BJ (cell line): ENCODE measurements around the gene SLC24A4. TPM values are rescaled to one million over a fixed set of nuclear protein-coding genes. Genes with fewer than 3 reads are reported as not detected.

Source experiments
- CTCF ChIA-PET: fragments of 350-600 bp; formaldehyde crosslinking; extraction: SDS; loops from one replicate; lab custom pipeline; 2021; ENCODE audit warnings: antibody characterized with exemption, inconsistent platforms; lab: Yijun Ruan, JAX
- POLR2A ChIA-PET: fragments of 300-600 bp; sonication (Branson Sonifier 250); formaldehyde crosslinking; extraction: SDS; loops from one replicate; lab custom pipeline; 2021; ENCODE audit warnings: antibody characterized with exemption; lab: Charles Lee
- DNase-seq: peaks from one replicate; pipeline ENCODE4 v3.0.0-alpha.2; 2011; ENCODE audit warnings: low read depth
- H3K27me3 ChIP-seq: 2 replicates; pipeline ENCODE4 v1.6.0; 2011; ENCODE audit warnings: low read length; ENCODE audit not compliant: control insufficient read depth, insufficient read depth
- H3K36me3 ChIP-seq: 2 replicates; pipeline ENCODE4 v1.5.1; 2011; ENCODE audit warnings: low read length; ENCODE audit not compliant: control insufficient read depth, insufficient read depth
- H3K4me3 ChIP-seq: 2 replicates; pipeline ENCODE4 v1.5.1; 2011; ENCODE audit warnings: low read depth, mild to moderate bottlenecking, control low read depth, low read length
- polyA plus RNA-seq: library from polyadenylated mRNA; depleted of rRNA; stranded (reverse); fragments of >200 nt; gene quantifications from 2 replicates; pipeline ENCODE4 v1.2.3, GENCODE V29; 2011
- TF ChIP-seq, protein P1 (sequence below): IDR thresholded peaks from 2 replicates; pipeline ENCODE4 v1.5.1; 2011; ENCODE audit warnings: low read depth, mild to moderate bottlenecking, control low read depth, inconsistent platforms, low read length, moderate library complexity; ENCODE audit not compliant: insufficient read depth

Gene SLC24A4
- polyA plus RNA-seq, 1 experiment, result not detected

DNA sequence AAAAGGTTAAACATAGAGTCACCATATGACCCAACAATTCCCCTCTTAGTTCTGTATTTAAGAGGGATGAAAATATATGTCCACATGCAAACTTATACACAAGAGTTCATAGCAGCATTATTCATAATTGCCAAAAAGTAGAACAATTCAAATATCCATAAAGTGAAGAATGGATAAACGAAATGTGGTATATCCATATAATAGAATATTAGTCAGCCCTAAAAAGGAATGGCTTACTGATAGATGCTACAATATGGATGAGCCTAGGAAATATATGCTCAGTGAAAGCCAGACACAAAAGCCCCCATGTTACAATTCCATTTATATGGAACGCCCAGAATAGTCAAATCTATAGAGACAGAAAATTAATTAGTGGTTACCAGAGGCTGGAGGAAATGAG, 146.6 kb downstream of the SLC24A4 start:
- CTCF ChIA-PET, result no interaction called here
- DNase-seq, result no peak
- H3K27me3 ChIP-seq, result no peaks in the 10 kb centered on the region
- TF ChIP-seq, protein P1, sequence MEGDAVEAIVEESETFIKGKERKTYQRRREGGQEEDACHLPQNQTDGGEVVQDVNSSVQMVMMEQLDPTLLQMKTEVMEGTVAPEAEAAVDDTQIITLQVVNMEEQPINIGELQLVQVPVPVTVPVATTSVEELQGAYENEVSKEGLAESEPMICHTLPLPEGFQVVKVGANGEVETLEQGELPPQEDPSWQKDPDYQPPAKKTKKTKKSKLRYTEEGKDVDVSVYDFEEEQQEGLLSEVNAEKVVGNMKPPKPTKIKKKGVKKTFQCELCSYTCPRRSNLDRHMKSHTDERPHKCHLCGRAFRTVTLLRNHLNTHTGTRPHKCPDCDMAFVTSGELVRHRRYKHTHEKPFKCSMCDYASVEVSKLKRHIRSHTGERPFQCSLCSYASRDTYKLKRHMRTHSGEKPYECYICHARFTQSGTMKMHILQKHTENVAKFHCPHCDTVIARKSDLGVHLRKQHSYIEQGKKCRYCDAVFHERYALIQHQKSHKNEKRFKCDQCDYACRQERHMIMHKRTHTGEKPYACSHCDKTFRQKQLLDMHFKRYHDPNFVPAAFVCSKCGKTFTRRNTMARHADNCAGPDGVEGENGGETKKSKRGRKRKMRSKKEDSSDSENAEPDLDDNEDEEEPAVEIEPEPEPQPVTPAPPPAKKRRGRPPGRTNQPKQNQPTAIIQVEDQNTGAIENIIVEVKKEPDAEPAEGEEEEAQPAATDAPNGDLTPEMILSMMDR, result no peak
- POLR2A ChIA-PET, result no interaction called here
- no peaks in the 10 kb centered on the region for H3K36me3 ChIP-seq
- H3K4me3 ChIP-seq, result no peak overlapping the region

- CTCF ChIA-PET, result interaction anchor here (1.1 to 1.2 kb wide), 2 partner anchors 9 to 144 kb away, joined by 4 to 5 read pairs; no protein-coding TSS in a partner anchor
- TF ChIP-seq, protein P1, result no peak
- no peak overlapping the region for H3K4me3 ChIP-seq
- H3K36me3 ChIP-seq, result no peaks in the 10 kb centered on the region
- no peaks in the 10 kb centered on the region for H3K27me3 ChIP-seq
- POLR2A ChIA-PET, result interaction anchor here (0.6 kb wide), 1 partner anchor 199 kb away, joined by 3 read pairs; no protein-coding TSS in a partner anchor
- DNase-seq, result peak; percentile 86
Observed at GRCh38 chr14:92470215-92470614, 147.2 kb downstream of the SLC24A4 start.

- DNase-seq, result no peak
- TF ChIP-seq, protein P1, result no peak
- POLR2A ChIA-PET, result interaction anchor here (0.6 kb wide), 1 partner anchor 199 kb away, joined by 3 read pairs; no protein-coding TSS in a partner anchor
- Histone ChIP-seq H3K27me3 (no peaks in the 10 kb centered on the region), H3K4me3 (no peak overlapping the region), H3K36me3 (no peaks in the 10 kb centered on the region)
- CTCF ChIA-PET, result interaction anchor here (1.1 to 1.4 kb wide), 3 partner anchors 10 to 143 kb away, joined by 3 to 5 read pairs (median 4); no protein-coding TSS in a partner anchor
Observed at GRCh38 chr14:92470811-92471210, 147.8 kb downstream of the SLC24A4 start.

- Histone ChIP-seq H3K36me3 (no peaks in the 10 kb centered on the region), H3K27me3 (no peaks in the 10 kb centered on the region), H3K4me3 (no peak overlapping the region)
- POLR2A ChIA-PET, result no interaction called here
- DNase-seq, result no peak
- CTCF ChIA-PET, result interaction anchor here (1.1 to 1.4 kb wide), 3 partner anchors 9 to 198 kb away, joined by 3 to 6 read pairs (median 5); no protein-coding TSS in a partner anchor
- TF ChIP-seq, protein P1, result no peak
Observed at GRCh38 chr14:92471919-92472318, 149.0 kb downstream of the SLC24A4 start.

- Histone ChIP-seq H3K36me3 (no peaks in the 10 kb centered on the region), H3K27me3 (no peaks in the 10 kb centered on the region), H3K4me3 (no peak overlapping the region)
- POLR2A ChIA-PET, result no interaction called here
- CTCF ChIA-PET, result interaction anchor here (1.2 to 1.5 kb wide), 3 partner anchors 12 to 335 kb away, joined by 3 to 4 read pairs (median 3); no protein-coding TSS in a partner anchor
- no peak for DNase-seq
- TF ChIP-seq, protein P1, result no peak
Observed at GRCh38 chr14:92472860-92473259, 149.9 kb downstream of the SLC24A4 start.
